HUES64 (cell line): ENCODE results near the gene PDS5B.
"Not testable (repeated sequence)": the region's sequence is repeated elsewhere in the genome, so short reads cannot be mapped to it uniquely, and the experiment has no call there.

Source experiments
- H3K27ac ChIP-seq: 2 replicates; pipeline ENCODE4 v1.7.0; 2013; ENCODE audit warnings: low read depth, low read length, inconsistent platforms
- H3K27me3 ChIP-seq: 2 replicates; pipeline ENCODE4 v1.6.1; 2013; ENCODE audit warnings: mild to moderate bottlenecking, low read length; ENCODE audit not compliant: insufficient read depth
- H3K36me3 ChIP-seq: 2 replicates; pipeline ENCODE4 v1.6.1; 2013; ENCODE audit warnings: mild to moderate bottlenecking, low read length; ENCODE audit not compliant: insufficient read depth
- H3K4me1 ChIP-seq: 2 replicates; pipeline ENCODE4 v1.6.1; 2013; ENCODE audit warnings: mild to moderate bottlenecking, low read length, moderate library complexity; ENCODE audit not compliant: insufficient read depth
- H3K4me3 ChIP-seq: 2 replicates; pipeline ENCODE4 v1.5.1; 2013; ENCODE audit warnings: mild to moderate bottlenecking, low read length, moderate library complexity
- H3K9ac ChIP-seq: 2 replicates; pipeline ENCODE4 v1.6.1; 2013; ENCODE audit warnings: mild to moderate bottlenecking, low read depth, low read length
- H3K9me3 ChIP-seq: 2 replicates; pipeline ENCODE4 v1.6.1; 2013; ENCODE audit warnings: low read depth, low read length; ENCODE audit not compliant: insufficient read depth
- WGBS: fragments of 150-250, 120-280 bp; methylation state at CpG from one replicate; pipeline ENCODE4 v1.1.7; 2013; ENCODE audit warnings: missing lambda C conversion rate; 5-methylcytosine and 5-hydroxymethylcytosine counted together

The PDS5B gene

GRCh38 chr13:32555613-32556012 is 30.6 kb upstream of the PDS5B start:
- WGBS: no CpG with 5 or more reads among the region's 2 CpGs
- Histone ChIP-seq H3K9me3 (no peaks in the 10 kb centered on the region), H3K36me3 (no peaks in the 10 kb centered on the region)

GRCh38 chr13:32560842-32561241 is 25.4 kb upstream of the PDS5B start:
- not testable (repeated sequence) for H3K9ac ChIP-seq, H3K27ac ChIP-seq, H3K4me3 ChIP-seq, H3K9me3 ChIP-seq, H3K4me1 ChIP-seq, H3K27me3 ChIP-seq, H3K36me3 ChIP-seq
- 100% methylated on average over 1 of the region's 1 CpG for WGBS

More at GRCh38 chr13:32555613-32556012, 30.6 kb upstream of the PDS5B start:
- H3K27ac ChIP-seq: no peak overlapping the region
- no peak overlapping the region for H3K9ac ChIP-seq
- no peak overlapping the region for H3K4me3 ChIP-seq
- H3K4me1 ChIP-seq: no peaks in the 10 kb centered on the region
- no peaks in the 10 kb centered on the region for H3K27me3 ChIP-seq

DNA sequence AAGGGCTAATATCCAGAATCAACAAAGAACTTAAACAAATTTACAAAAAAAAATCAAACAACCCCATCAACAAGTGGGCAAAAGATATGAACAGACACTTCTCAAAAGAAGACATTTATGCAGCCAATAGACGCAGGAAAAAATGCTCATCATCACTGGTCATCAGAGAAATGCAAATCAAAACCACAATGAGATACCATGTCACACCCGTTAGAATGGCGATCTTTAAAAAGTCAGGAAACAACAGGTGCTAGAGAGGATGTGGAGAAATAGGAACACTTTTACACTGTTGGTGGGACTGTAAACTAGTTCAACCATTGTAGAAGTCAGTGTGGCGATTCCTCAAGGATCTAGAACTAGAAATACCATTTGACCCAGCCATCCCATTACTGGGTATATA is 10.6 kb upstream of the PDS5B start:
- WGBS: 98% methylated on average over 3 of the region's 4 CpGs
- H3K27ac ChIP-seq, H3K27me3 ChIP-seq, H3K9ac ChIP-seq, H3K36me3 ChIP-seq, H3K4me3 ChIP-seq, H3K4me1 ChIP-seq: not testable (repeated sequence)
- peaks cover 19% of the 10 kb centered on the region for H3K9me3 ChIP-seq

- Histone ChIP-seq H3K27me3 (no peaks in the 10 kb centered on the region), H3K9me3 (peaks cover 19% of the 10 kb centered on the region), H3K27ac (no peak overlapping the region), H3K4me1 (no peaks in the 10 kb centered on the region), H3K9ac (no peak overlapping the region), H3K36me3 (no peaks in the 10 kb centered on the region), H3K4me3 (no peak overlapping the region)
- WGBS: 94% methylated on average over 2 of the region's 3 CpGs
Measured at GRCh38 chr13:32577032-32577431, 9.2 kb upstream of the PDS5B start.

DNA sequence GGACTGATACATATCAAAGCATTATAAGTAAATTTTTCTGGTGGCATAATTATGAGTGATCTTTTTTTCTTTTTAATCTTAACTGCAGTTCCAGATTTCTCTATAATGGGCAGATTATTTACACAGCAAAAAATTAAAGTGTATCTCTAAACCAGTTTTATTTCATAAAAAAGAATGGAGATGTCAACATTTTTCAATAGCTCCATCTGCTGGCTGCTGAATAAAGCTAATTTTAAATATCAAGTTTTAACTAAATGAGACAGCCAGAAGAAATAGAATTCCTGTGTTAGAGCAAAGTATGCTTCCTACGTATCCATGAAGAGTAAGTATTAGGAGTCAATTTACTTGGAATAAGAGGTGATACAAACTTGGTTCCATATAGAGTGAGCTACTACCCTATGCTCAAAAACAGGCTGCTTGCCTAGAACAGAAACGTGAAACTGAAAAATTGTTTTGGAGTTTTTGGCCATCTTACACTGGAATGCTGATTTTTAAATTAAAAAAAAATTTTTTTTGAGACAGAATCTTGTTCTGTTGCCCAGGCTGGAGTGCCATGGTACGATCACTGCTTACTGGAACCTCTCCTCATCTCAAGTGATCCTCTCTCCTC is 5.0 kb upstream of the PDS5B start:
- Histone ChIP-seq H3K27me3 (peaks cover 8% of the 10 kb centered on the region), H3K36me3 (no peaks in the 10 kb centered on the region), H3K4me1 (no peaks in the 10 kb centered on the region), H3K27ac (no peak overlapping the region), H3K9me3 (peaks cover 19% of the 10 kb centered on the region), H3K4me3 (no peak overlapping the region), H3K9ac (no peak overlapping the region)
- WGBS: 85% methylated on average over 3 of the region's 3 CpGs

DNA sequence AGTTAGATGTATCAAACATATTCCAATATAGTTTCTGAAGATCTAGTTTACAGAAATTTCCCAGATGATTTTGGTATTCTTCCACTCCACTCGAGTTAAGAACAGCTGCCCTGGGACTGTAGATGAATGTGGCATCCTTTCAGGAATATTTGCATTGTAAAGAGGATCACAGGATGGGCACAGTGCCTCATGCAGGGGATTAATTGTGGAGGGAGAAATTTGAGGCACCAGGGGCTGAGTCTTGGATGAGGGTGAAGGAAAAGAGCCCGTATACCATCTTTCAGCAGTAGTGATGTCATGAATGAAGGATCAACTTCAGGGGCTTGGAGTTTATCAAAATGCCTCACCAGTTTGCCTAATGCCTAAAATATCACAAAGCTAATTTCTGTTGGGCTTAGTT is 4.0 kb upstream of the PDS5B start:
- no peak overlapping the region for H3K9ac ChIP-seq
- 71% methylated on average over 2 of the region's 2 CpGs for WGBS

GRCh38 chr13:32582991-32583390 is 3.3 kb upstream of the PDS5B start:
- Histone ChIP-seq H3K4me3 (no peak overlapping the region), H3K9ac (no peak overlapping the region), H3K27me3 (peaks cover 8% of the 10 kb centered on the region), H3K9me3 (peaks cover 7% of the 10 kb centered on the region), H3K36me3 (no peaks in the 10 kb centered on the region), H3K4me1 (peaks cover 2% of the 10 kb centered on the region), H3K27ac (no peak overlapping the region)
- WGBS: 93% methylated on average over 2 of the region's 2 CpGs

More for the DNA sequence above, 4.0 kb upstream of the PDS5B start:
- Histone ChIP-seq H3K9me3 (peaks cover 13% of the 10 kb centered on the region), H3K4me3 (no peak overlapping the region), H3K27ac (no peak overlapping the region), H3K36me3 (no peaks in the 10 kb centered on the region), H3K4me1 (no peaks in the 10 kb centered on the region), H3K27me3 (peaks cover 8% of the 10 kb centered on the region)

- Histone ChIP-seq H3K9ac (0 out of 2 replicates have a peak overlapping the region, but pooled peaks have one; percentile 26), H3K36me3 (no peaks in the 10 kb centered on the region), H3K27ac (no peak overlapping the region), H3K4me1 (peaks cover 24% of the 10 kb centered on the region), H3K27me3 (peaks cover 8% of the 10 kb centered on the region), H3K4me3 (peak overlapping the region; percentile 70), H3K9me3 (no peaks in the 10 kb centered on the region)
- WGBS: 37% methylated on average over 4 of the region's 8 CpGs
Measured at GRCh38 chr13:32585550-32586079, 637 bp upstream of the PDS5B start.

DNA sequence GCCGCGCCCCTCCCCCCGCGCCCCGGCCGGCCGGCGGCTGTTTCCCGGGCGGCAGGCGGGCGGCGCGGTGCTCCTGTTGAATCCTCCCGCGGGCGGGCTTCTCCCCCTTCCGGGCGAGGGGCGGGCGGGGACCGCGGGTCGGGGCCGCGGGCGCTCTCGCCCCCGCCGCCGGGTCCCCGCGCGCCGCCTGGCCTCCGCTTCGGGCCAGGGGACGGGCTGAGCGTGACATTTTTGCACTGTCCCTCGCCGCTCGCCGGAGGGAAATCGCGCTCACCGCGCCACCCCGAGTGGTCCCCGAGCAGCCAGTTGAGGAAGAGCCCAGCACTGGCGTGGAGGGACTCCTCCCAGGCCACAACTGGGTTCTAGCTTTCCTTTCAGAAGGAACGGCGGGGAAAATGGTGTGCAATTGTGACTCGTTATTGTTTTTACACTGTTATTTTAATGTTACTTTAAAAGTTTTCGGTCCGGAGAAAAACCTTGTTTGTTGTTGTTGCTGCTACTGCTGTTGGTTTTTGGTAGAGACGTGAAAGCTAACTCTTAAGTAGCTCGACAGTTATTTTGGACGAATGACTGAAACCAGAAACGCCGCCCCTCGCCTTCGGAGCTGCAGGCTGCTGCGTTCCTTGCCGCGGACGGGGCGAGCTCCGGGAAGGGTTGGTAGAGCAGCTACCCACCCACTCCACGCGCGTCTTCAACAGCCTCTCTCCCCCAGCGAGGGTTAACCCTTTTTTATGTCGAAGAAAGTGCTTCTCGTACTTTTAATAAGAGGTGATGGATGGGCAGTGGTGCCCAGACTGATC is 959 bp downstream of the PDS5B start:
- no peaks in the 10 kb centered on the region for H3K9me3 ChIP-seq
- peak overlapping the region; percentile 94 for H3K4me3 ChIP-seq
- no peaks in the 10 kb centered on the region for H3K36me3 ChIP-seq
- peaks cover 8% of the 10 kb centered on the region for H3K27me3 ChIP-seq
- peak overlapping the region; percentile 94; the same call in 1 of the 2 replicates for H3K27ac ChIP-seq
- H3K4me1 ChIP-seq: peaks cover 25% of the 10 kb centered on the region
- peak overlapping the region; percentile 94 for H3K9ac ChIP-seq
- under 1% methylated on average over 73 of the region's 74 CpGs for WGBS

GRCh38 chr13:32587811-32588170 is 1.5 kb downstream of the PDS5B start:
- Histone ChIP-seq H3K27me3 (peaks cover 8% of the 10 kb centered on the region), H3K36me3 (no peaks in the 10 kb centered on the region), H3K27ac (peak overlapping the region; percentile 94; the same call in 1 of the 2 replicates), H3K9ac (peak overlapping the region; percentile 94), H3K9me3 (no peaks in the 10 kb centered on the region), H3K4me3 (peak overlapping the region; percentile 94), H3K4me1 (peaks cover 25% of the 10 kb centered on the region)
- 18% methylated on average over 6 of the region's 8 CpGs for WGBS

DNA sequence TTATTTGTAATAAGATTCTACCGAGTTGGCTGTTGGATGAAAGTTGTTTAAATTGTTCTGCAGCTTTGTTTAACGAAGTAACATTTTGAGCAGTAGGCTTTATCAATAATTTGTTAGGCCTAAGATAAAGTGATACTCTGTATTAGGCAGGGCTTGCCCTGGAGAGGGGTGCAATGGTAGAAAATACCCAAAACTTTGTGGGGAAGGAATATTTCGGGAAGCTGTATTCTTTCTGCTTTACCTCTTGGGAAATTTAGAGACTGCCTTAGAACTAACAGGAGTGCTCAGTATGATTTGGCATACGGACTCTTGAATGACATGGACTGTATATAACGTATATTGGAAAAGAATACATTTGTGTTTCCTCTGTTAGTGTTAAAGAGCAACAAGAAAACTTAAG is 2.5 kb downstream of the PDS5B start:
- WGBS: 79% methylated on average over 5 of the region's 5 CpGs
- peaks cover 8% of the 10 kb centered on the region for H3K27me3 ChIP-seq
- no peaks in the 10 kb centered on the region for H3K36me3 ChIP-seq
- H3K9ac ChIP-seq: no peak overlapping the region; the same call in 1 of the 2 replicates
- H3K9me3 ChIP-seq: no peaks in the 10 kb centered on the region
- H3K27ac ChIP-seq: no peak overlapping the region
- peak overlapping the region; percentile 94 for H3K4me3 ChIP-seq
- peaks cover 25% of the 10 kb centered on the region for H3K4me1 ChIP-seq
